Calu3 (cell line): ENCODE data around the gene UBE2O. TPM values are rescaled to one million over a fixed set of nuclear protein-coding genes. Genes with fewer than 3 reads are reported as not detected.
A peak's percentile ranks its signal among the peaks of the same experiment; 100 is the strongest.

Experiments
- BruUV-seq: library from RNA; stranded (reverse); fragments of 400-500 nt; replicated peaks from 2 replicates; lab custom pipeline; 2021; lab: Mats Ljungman, UMichigan
- CTCF ChIA-PET: fragments of 300-600 bp; sonication (Branson Sonifier 250); formaldehyde crosslinking; loops from one replicate; lab custom pipeline; 2022; ENCODE audit warnings: antibody characterized with exemption; lab: Charles Lee
- DNase-seq: peaks from one replicate; pipeline ENCODE4 v3.0.0; 2022
- H3K27ac Mint-ChIP-seq: one replicate; pipeline ENCODE4 v1.8.0; 2022; ENCODE audit warnings: mixed read lengths; ENCODE audit not compliant: unreplicated experiment
- H3K27me3 Mint-ChIP-seq: one replicate; pipeline ENCODE4 v1.8.0; 2022; ENCODE audit warnings: mixed read lengths; ENCODE audit not compliant: unreplicated experiment
- H3K36me3 Mint-ChIP-seq: one replicate; pipeline ENCODE4 v1.8.0; 2022; ENCODE audit warnings: mild to moderate bottlenecking, moderate library complexity, mixed read lengths; ENCODE audit not compliant: insufficient read depth, unreplicated experiment
- H3K4me1 Mint-ChIP-seq: one replicate; pipeline ENCODE4 v1.8.0; 2022; ENCODE audit warnings: mild to moderate bottlenecking, low read depth, mixed read lengths; ENCODE audit not compliant: unreplicated experiment
- H3K4me3 Mint-ChIP-seq: one replicate; pipeline ENCODE4 v1.8.0; 2022; ENCODE audit warnings: mild to moderate bottlenecking, low read depth, moderate library complexity, mixed read lengths; ENCODE audit not compliant: unreplicated experiment
- H3K9me3 Mint-ChIP-seq: one replicate; pipeline ENCODE4 v1.8.0; 2022; ENCODE audit warnings: low read depth, mixed read lengths; ENCODE audit not compliant: unreplicated experiment
- CTCF ChIP-seq: fragments of 200-600 bp; IDR thresholded peaks from one replicate; pipeline ENCODE4 v1.8.0; 2022; ENCODE audit warnings: antibody characterized with exemption; ENCODE audit not compliant: unreplicated experiment
- intact Hi-C: fragments of 100-400 bp; cut with micrococcal nuclease; formaldehyde crosslinking; loops from one replicate; pipeline ENCODE4 v1.10.0; 2022; ENCODE audit not compliant: unreplicated experiment
- total RNA-seq: library from RNA; stranded (reverse); gene quantifications from 2 replicates; pipeline ENCODE4 v1.2.3, GENCODE V29; 2022

The UBE2O gene
- total RNA-seq, 1 experiment from 2014 or later = 29.0 TPM

GRCh38 chr17:76384222-76384986, 68.5 kb downstream of the UBE2O start, which contains the start of gene SPHK1:
Gene SPHK1 (plus strand): TSS chr17:76384609. CDS start chr17:76385645, 1,036 bp downstream.
- H3K4me1 Mint-ChIP-seq = no peaks in the 10 kb centered on the region
- no peaks in the 10 kb centered on the region for H3K9me3 Mint-ChIP-seq
- no peak within 1 kb of the TSS for H3K27ac Mint-ChIP-seq
- intact Hi-C loops = no loop called here
- TF ChIP-seq CTCF = no peak
- peaks cover 14% of the 10 kb centered on the region for H3K27me3 Mint-ChIP-seq
- H3K4me3 Mint-ChIP-seq = peak within 1 kb of the TSS; percentile 71
- peaks cover 26% of the 10 kb centered on the region for H3K36me3 Mint-ChIP-seq
- BruUV-seq = no TSS peak
- CTCF ChIA-PET = interaction anchor here (1.0 to 2.6 kb wide), 6 partner anchors 14 to 74 kb away, joined by 3 to 11 read pairs (median 6); no protein-coding TSS in a partner anchor
- peak; percentile 78 for DNase-seq

- H3K27me3 Mint-ChIP-seq = peaks cover 19% of the 10 kb centered on the region
- CTCF ChIA-PET = interaction anchor here (1.0 kb wide), 1 partner anchor 28 kb away, joined by 3 read pairs; no protein-coding TSS in a partner anchor
- peak; percentile 37 for DNase-seq
- H3K4me1 Mint-ChIP-seq = no peaks in the 10 kb centered on the region
- no TSS peak for BruUV-seq
- intact Hi-C loops = no loop called here
- peaks cover 20% of the 10 kb centered on the region for H3K36me3 Mint-ChIP-seq
- H3K27ac Mint-ChIP-seq = no peak overlapping the region
- TF ChIP-seq CTCF = peak; percentile 29
- H3K9me3 Mint-ChIP-seq = no peaks in the 10 kb centered on the region
- peak overlapping the region; percentile 71 for H3K4me3 Mint-ChIP-seq
These were observed 69.3 kb downstream of the UBE2O start for GRCh38 chr17:76383546-76384221.

GRCh38 chr17:76382803-76383545, 70.0 kb downstream of the UBE2O start:
- TF ChIP-seq CTCF = no peak
- peak; percentile 33 for DNase-seq
- Mint-ChIP-seq H3K9me3 (no peaks in the 10 kb centered on the region), H3K4me1 (no peaks in the 10 kb centered on the region), H3K27ac (no peak overlapping the region), H3K27me3 (peaks cover 19% of the 10 kb centered on the region), H3K4me3 (peak overlapping the region; percentile 71), H3K36me3 (peaks cover 20% of the 10 kb centered on the region)
- CTCF ChIA-PET = no interaction called here
- no TSS peak for BruUV-seq
- intact Hi-C loops = no loop called here

GRCh38 chr17:76382351-76382802, 70.6 kb downstream of the UBE2O start:
- intact Hi-C loops = no loop called here
- Mint-ChIP-seq H3K27me3 (peaks cover 19% of the 10 kb centered on the region), H3K4me1 (no peaks in the 10 kb centered on the region), H3K36me3 (peaks cover 20% of the 10 kb centered on the region), H3K4me3 (peak overlapping the region; percentile 71), H3K9me3 (no peaks in the 10 kb centered on the region), H3K27ac (no peak overlapping the region)
- CTCF ChIA-PET = no interaction called here
- BruUV-seq = no TSS peak
- no peak for DNase-seq
- TF ChIP-seq CTCF = no peak
